Measurements from ENCODE around the gene SORBS2.

Gene SORBS2

DNA sequence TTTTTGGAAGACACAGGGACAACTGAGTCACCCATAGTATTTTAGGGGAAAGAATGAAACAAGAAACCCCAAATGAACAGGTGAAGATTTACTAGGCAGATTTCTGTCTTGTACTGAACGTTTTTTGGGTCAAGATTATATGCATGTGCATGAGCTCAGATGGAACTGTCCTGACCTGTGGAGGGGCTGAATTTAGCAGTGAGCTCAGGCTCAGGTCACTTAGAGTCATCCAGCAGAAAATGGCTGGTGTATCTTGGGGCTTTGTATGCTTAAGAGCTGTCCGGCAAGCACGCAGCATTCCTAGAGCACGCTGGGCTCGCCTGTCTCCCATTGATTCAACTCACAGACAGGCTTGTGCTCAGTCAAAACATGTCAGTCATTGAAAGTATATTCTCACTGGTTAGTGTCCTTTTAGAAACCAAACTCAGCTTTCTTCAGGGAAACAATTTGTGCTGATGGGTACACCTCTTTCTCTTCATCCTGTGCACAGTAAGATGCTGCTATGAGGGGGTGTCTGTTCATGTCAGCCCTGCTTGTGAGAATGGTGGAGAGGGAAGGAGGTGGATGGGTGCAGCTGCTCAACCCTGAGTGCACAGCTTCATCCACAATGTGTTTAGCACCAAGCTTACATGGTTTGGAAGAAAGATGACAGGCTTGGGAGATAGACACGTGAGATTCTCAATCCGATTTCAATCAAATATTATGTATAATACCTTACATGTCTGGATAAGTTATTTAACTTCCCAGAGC, 229.2 kb downstream of the SORBS2 start:
- Histone ChIP-seq H3K27ac (ENCODE audit: low read depth, low read length) (no peak overlapping the region), H2BK120ac (ENCODE audit: insufficient read depth, low read length, poor library complexity) (no peak overlapping the region), H2AK5ac (ENCODE audit: low read length) (no peak overlapping the region), H3K4me1 (ENCODE audit: control insufficient read depth in 1 of 2, insufficient read depth in 2 of 2, low read length in 2 of 2) (peaks cover 7 to 8% of the 10 kb centered on the region in 2 experiments), H3K27me3 (ENCODE audit: insufficient read depth, low read length) (peaks cover 3% of the 10 kb centered on the region), H4K12ac (ENCODE audit: low read depth, low read length) (no peak overlapping the region), H3K79me1 (ENCODE audit: low read length) (no peaks in the 10 kb centered on the region), H3K9me3 (ENCODE audit: insufficient read depth, low read depth, low read length) (peaks cover 5% of the 10 kb centered on the region), H3K9ac (ENCODE audit: low read length) (no peak overlapping the region), H2AFZ (ENCODE audit: insufficient read depth, low read length, poor library complexity) (no peak overlapping the region), H3K4me3 (ENCODE audit: low read depth, low read length) (no peak overlapping the region), H3K4ac (ENCODE audit: low read depth, low read length) (no peak overlapping the region), H3K36me3 (ENCODE audit: control insufficient read depth in 1 of 2, insufficient read depth in 2 of 2, low read length in 2 of 2) (no peaks in the 10 kb centered on the region), H4K91ac (ENCODE audit: low read depth, low read length) (no peak overlapping the region), H2BK5ac (ENCODE audit: low read depth, low read length, poor library complexity) (no peak overlapping the region), H4K8ac (ENCODE audit: low read depth, low read length) (no peak overlapping the region), H3K18ac (ENCODE audit: low read length) (no peak overlapping the region), H3K4me2 (ENCODE audit: low read length) (no peak overlapping the region), H3K14ac (ENCODE audit: low read length) (no peak overlapping the region), H3K23ac (ENCODE audit: low read length) (no peak overlapping the region), H2BK12ac (ENCODE audit: low read length) (no peak overlapping the region), H3K79me2 (ENCODE audit: control insufficient read depth, insufficient read depth, low read length, poor library complexity) (no peaks in the 10 kb centered on the region)
- no peak for DNase-seq
- no CpG with 5 or more reads among the region's 7 CpGs for WGBS (ENCODE audit: extremely low coverage, insufficient coverage, insufficient read length)

DNA sequence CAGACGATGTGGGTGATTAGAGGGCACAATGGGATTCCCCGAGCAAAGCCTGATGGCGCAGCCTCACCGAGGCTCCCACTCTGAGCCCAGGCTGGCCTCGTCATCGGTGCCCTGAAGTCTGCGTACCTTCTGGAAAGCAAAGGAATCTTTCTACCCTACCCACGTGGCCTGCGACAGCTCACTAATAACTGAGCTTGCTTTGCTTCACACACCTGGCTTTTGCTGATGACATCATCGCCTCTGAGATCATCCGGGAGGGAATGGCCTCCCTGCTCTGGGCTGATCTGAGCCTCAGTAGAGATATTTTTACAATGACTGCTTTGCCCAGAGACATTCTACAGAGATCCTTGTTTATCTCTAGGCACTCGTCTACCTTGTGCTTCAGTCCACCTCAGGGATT, 231.3 kb downstream of the SORBS2 start:
- Histone ChIP-seq H3K79me2 (ENCODE audit: control insufficient read depth, insufficient read depth, low read length, poor library complexity) (no peaks in the 10 kb centered on the region), H3K79me1 (ENCODE audit: low read length) (no peaks in the 10 kb centered on the region), H3K18ac (ENCODE audit: low read length) (no peak overlapping the region), H3K4me1 (ENCODE audit: control insufficient read depth in 1 of 2, insufficient read depth in 2 of 2, low read length in 2 of 2) (peaks cover 2% of the 10 kb centered on the region in 2 experiments), H4K91ac (ENCODE audit: low read depth, low read length) (peak overlapping the region; percentile 1), H2BK5ac (ENCODE audit: low read depth, low read length, poor library complexity) (no peak overlapping the region), H3K4ac (ENCODE audit: low read depth, low read length) (no peak overlapping the region), H3K14ac (ENCODE audit: low read length) (no peak overlapping the region), H3K9me3 (ENCODE audit: insufficient read depth, low read depth, low read length) (peaks cover 3% of the 10 kb centered on the region), H3K4me3 (ENCODE audit: low read depth, low read length) (no peak overlapping the region), H4K8ac (ENCODE audit: low read depth, low read length) (no peak overlapping the region), H2AFZ (ENCODE audit: insufficient read depth, low read length, poor library complexity) (no peak overlapping the region), H2BK12ac (ENCODE audit: low read length) (peak overlapping the region; percentile 44), H4K12ac (ENCODE audit: low read depth, low read length) (no peak overlapping the region), H3K27ac (ENCODE audit: low read depth, low read length) (no peak overlapping the region), H3K36me3 (ENCODE audit: control insufficient read depth in 1 of 2, insufficient read depth in 2 of 2, low read length in 2 of 2) (no peaks in the 10 kb centered on the region), H2BK120ac (ENCODE audit: insufficient read depth, low read length, poor library complexity) (no peak overlapping the region), H3K4me2 (ENCODE audit: low read length) (no peak overlapping the region), H2AK5ac (ENCODE audit: low read length) (no peak overlapping the region), H3K27me3 (ENCODE audit: insufficient read depth, low read length) (no peaks in the 10 kb centered on the region), H3K23ac (ENCODE audit: low read length) (no peak overlapping the region), H3K9ac (ENCODE audit: low read length) (no peak overlapping the region)
- peak; percentile 95 to 98 for DNase-seq
- WGBS (ENCODE audit: extremely low coverage, insufficient coverage, insufficient read length): no CpG with 5 or more reads among the region's 12 CpGs

DNA sequence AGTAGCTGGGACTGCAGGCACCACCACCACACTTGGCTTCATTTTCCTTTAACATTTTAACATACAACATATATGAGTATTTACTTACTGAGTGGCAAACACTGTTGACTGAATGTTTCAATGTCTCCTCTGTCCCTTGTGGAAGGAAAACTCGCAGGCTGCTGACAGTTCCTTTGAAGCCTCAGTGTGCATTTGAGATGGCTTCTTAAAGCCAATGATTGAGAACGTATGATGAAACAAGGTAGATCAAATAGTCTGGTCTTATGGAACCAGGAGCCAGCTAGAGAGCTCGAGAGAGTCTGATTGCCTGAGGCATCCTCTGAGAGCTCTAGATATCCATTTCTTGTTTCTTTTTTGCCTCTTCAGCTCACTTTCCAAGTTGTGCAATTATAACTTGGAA, 233.7 kb downstream of the SORBS2 start:
- Histone ChIP-seq H3K9me3 (ENCODE audit: insufficient read depth, low read depth, low read length) (peaks cover 3% of the 10 kb centered on the region), H2BK12ac (ENCODE audit: low read length) (no peak overlapping the region), H3K79me1 (ENCODE audit: low read length) (peaks cover 6% of the 10 kb centered on the region), H3K27me3 (ENCODE audit: insufficient read depth, low read length) (no peaks in the 10 kb centered on the region), H3K4me3 (ENCODE audit: low read depth, low read length) (no peak overlapping the region), H4K91ac (ENCODE audit: low read depth, low read length) (peak overlapping the region; percentile 34), H3K18ac (ENCODE audit: low read length) (no peak overlapping the region), H3K27ac (ENCODE audit: low read depth, low read length) (no peak overlapping the region), H3K4me2 (ENCODE audit: low read length) (no peak overlapping the region), H3K4me1 (ENCODE audit: control insufficient read depth in 1 of 2, insufficient read depth in 2 of 2, low read length in 2 of 2) (peaks cover 6 to 8% of the 10 kb centered on the region in 2 experiments), H3K36me3 (ENCODE audit: control insufficient read depth in 1 of 2, insufficient read depth in 2 of 2, low read length in 2 of 2) (no peaks in the 10 kb centered on the region), H3K79me2 (ENCODE audit: control insufficient read depth, insufficient read depth, low read length, poor library complexity) (peaks cover 2% of the 10 kb centered on the region), H3K23ac (ENCODE audit: low read length) (no peak overlapping the region), H3K9ac (ENCODE audit: low read length) (no peak overlapping the region), H3K14ac (ENCODE audit: low read length) (no peak overlapping the region), H2AK5ac (ENCODE audit: low read length) (no peak overlapping the region), H4K12ac (ENCODE audit: low read depth, low read length) (no peak overlapping the region), H2BK120ac (ENCODE audit: insufficient read depth, low read length, poor library complexity) (no peak overlapping the region), H4K8ac (ENCODE audit: low read depth, low read length) (no peak overlapping the region), H3K4ac (ENCODE audit: low read depth, low read length) (no peak overlapping the region), H2AFZ (ENCODE audit: insufficient read depth, low read length, poor library complexity) (no peak overlapping the region), H2BK5ac (ENCODE audit: low read depth, low read length, poor library complexity) (no peak overlapping the region)
- DNase-seq: peak in 1 of 2 donors; percentile 31
- no CpG with 5 or more reads among the region's 3 CpGs for WGBS (ENCODE audit: extremely low coverage, insufficient coverage, insufficient read length)

DNA sequence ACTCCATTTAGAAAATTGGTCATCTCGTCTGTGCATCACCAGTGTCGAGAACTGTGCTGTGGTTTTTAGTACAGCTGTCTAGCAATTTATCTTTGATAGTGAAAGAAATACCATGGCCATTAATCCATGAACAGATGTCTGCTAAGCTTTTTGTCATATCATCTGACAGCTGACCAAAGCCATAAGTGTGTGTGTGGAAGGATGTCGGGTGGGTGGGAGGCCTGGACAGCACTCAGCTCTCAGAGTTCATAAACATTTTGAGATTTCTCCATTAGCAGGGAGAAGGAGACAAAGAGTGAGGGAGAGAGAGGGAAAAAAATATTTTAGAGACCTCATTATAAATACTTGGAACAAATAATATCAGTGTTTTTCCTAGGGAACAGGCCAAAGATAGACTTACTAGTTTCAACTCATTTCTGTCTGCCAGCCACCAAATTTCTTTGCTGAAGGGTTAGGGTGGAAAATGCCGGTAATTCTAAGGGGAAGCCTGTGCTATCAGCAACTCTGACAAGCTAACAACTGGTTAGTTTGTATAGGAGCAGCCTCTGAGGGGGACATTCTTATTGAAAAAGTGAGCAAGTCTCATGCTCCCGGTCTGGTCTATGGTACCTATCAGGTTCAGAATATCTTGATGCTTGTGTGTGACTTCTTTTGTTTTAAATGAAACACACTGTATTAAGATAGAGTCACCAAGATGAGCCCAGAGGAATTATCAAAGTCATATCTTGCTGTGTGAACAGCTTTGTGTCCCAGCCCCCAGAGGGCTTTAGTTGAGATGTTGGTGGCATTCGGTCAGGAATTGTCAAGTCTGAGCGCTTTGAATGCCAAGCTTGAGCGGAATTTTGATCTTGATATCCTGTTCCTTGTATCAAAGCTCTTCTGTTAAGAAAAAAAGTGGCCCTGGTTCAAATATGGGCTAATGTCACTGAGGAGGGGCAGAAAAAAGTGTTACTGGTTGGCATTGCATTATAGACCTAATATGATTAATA, 234.7 kb downstream of the SORBS2 start:
- peaks cover 3% of the 10 kb centered on the region for H3K9me3 ChIP-seq (ENCODE audit: insufficient read depth, low read depth, low read length)
- no peak overlapping the region for H2BK5ac ChIP-seq (ENCODE audit: low read depth, low read length, poor library complexity)
- no peaks in the 10 kb centered on the region for H3K36me3 ChIP-seq (ENCODE audit: control insufficient read depth in 1 of 2, insufficient read depth in 2 of 2, low read length in 2 of 2)
- no peak overlapping the region for H3K23ac ChIP-seq (ENCODE audit: low read length)
- no peak overlapping the region for H3K14ac ChIP-seq (ENCODE audit: low read length)
- no peak overlapping the region for H3K4ac ChIP-seq (ENCODE audit: low read depth, low read length)
- no peak overlapping the region for H3K18ac ChIP-seq (ENCODE audit: low read length)
- H2AK5ac ChIP-seq (ENCODE audit: low read length): no peak overlapping the region
- no peak overlapping the region for H3K4me3 ChIP-seq (ENCODE audit: low read depth, low read length)
- peak overlapping the region; percentile 21 for H2BK12ac ChIP-seq (ENCODE audit: low read length)
- no peak overlapping the region for H3K27ac ChIP-seq (ENCODE audit: low read depth, low read length)
- no peak overlapping the region for H2AFZ ChIP-seq (ENCODE audit: insufficient read depth, low read length, poor library complexity)
- peaks cover 2% of the 10 kb centered on the region for H3K79me2 ChIP-seq (ENCODE audit: control insufficient read depth, insufficient read depth, low read length, poor library complexity)
- H4K12ac ChIP-seq (ENCODE audit: low read depth, low read length): no peak overlapping the region
- peaks cover 9% of the 10 kb centered on the region for H3K79me1 ChIP-seq (ENCODE audit: low read length)
- H3K27me3 ChIP-seq (ENCODE audit: insufficient read depth, low read length): no peaks in the 10 kb centered on the region
- no peak overlapping the region for H2BK120ac ChIP-seq (ENCODE audit: insufficient read depth, low read length, poor library complexity)
- no peak overlapping the region for H4K8ac ChIP-seq (ENCODE audit: low read depth, low read length)
- peak overlapping the region; percentile 39 for H4K91ac ChIP-seq (ENCODE audit: low read depth, low read length)
- peak; percentile 68 to 90 for DNase-seq
- no CpG with 5 or more reads among the region's 8 CpGs for WGBS (ENCODE audit: extremely low coverage, insufficient coverage, insufficient read length)
- H3K4me1 ChIP-seq (ENCODE audit: control insufficient read depth in 1 of 2, insufficient read depth in 2 of 2, low read length in 2 of 2): peaks cover 6% of the 10 kb centered on the region in 2 experiments
- H3K4me2 ChIP-seq (ENCODE audit: low read length): no peak overlapping the region
- no peak overlapping the region for H3K9ac ChIP-seq (ENCODE audit: low read length)

Data from trophoblast cell (in vitro differentiated cells and primary cell).